Measurements from ENCODE around the gene MPO. TPM values are rescaled to one million over a fixed set of nuclear protein-coding genes. Genes with fewer than 3 reads are reported as not detected.

The MPO gene
- total RNA-seq, 1 experiment from 2014 or later, result not detected

DNA sequence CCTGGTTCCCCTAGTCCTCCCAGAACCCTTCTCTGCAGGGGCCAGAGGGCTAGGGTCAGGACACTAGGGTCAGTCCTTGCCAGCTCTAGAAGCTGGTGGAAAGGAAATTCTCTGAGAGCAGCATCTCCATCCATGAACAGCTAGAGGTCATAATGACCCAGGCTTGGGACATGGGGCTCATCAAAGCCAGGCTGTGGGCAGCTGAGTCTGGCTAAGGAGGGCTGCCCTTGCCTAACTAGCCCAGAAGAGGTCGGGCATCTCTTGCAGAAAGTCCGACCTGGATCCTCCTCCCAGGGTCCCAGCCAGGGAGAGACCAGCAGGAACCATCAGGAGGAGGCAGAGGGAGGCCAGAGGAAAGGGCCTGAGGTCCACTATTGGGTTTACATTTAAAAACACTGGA, 4.3 kb downstream of the MPO start:
- Histone ChIP-seq H3K23me2 (ENCODE audit: insufficient read length, low read depth, low read length, poor library complexity, severe bottlenecking) (no peaks in the 10 kb centered on the region), H3T11ph (ENCODE audit: low read length) (no peak overlapping the region), H3K79me2 (ENCODE audit: insufficient read depth, low read length) (no peaks in the 10 kb centered on the region), H3K4ac (ENCODE audit: low read depth, low read length) (no peak overlapping the region), H2AFZ (ENCODE audit: low read length) (no peak overlapping the region), H3K9me3 (ENCODE audit: control insufficient read depth, low read depth, low read length) (no peaks in the 10 kb centered on the region), H3K14ac (ENCODE audit: insufficient read depth, low read length) (no peak overlapping the region), H4K8ac (replicated peaks; ENCODE audit: insufficient read length, low read depth, low read length) (no peak overlapping the region), H4K91ac (ENCODE audit: insufficient read length, low read depth, low read length) (no peak overlapping the region), H4K5ac (ENCODE audit: insufficient read length, low read depth, low read length) (no peak overlapping the region), H3K23ac (ENCODE audit: insufficient read length, low read depth, low read length) (no peak overlapping the region), H3K4me2 (ENCODE audit: insufficient read depth, insufficient read length, low read length) (no peak overlapping the region), H3K18ac (ENCODE audit: insufficient read length, low read depth, low read length) (no peak overlapping the region), H4K20me1 (ENCODE audit: control insufficient read depth, insufficient read depth, insufficient read length) (no peaks in the 10 kb centered on the region), H3K27me3 (ENCODE audit: insufficient read depth, low read length) (no peaks in the 10 kb centered on the region), H2AK5ac (ENCODE audit: insufficient read length, low read length) (no peak overlapping the region), H2BK5ac (ENCODE audit: insufficient read length, low read length) (no peak overlapping the region), H2BK12ac (ENCODE audit: insufficient read length, low read depth, low read length) (no peak overlapping the region), H2BK120ac (ENCODE audit: low read depth, low read length, poor library complexity, severe bottlenecking) (no peak overlapping the region), H2BK15ac (ENCODE audit: low read depth, low read length) (no peak overlapping the region), H3K27ac (ENCODE audit: insufficient read length, low read depth, low read length) (no peak overlapping the region), H3K9ac (ENCODE audit: extremely low read depth, insufficient read length, low read length) (no peak overlapping the region), H3K56ac (ENCODE audit: insufficient read length, low read depth, low read length) (no peak overlapping the region), H3K4me1 (ENCODE audit: insufficient read depth, low read length) (no peaks in the 10 kb centered on the region), H2BK20ac (ENCODE audit: low read depth, low read length, poor library complexity, severe bottlenecking) (no peak overlapping the region), H3K79me1 (ENCODE audit: insufficient read depth, low read depth, low read length, poor library complexity, severe bottlenecking) (no peaks in the 10 kb centered on the region)
- no peak overlapping the region; a peak in 1 of 7 replicates for H3K27ac Mint-ChIP-seq
- H3K27me3 Mint-ChIP-seq (ENCODE audit: low read depth), result peaks cover 17% of the 10 kb centered on the region
- no peak overlapping the region for H3K4me3 Mint-ChIP-seq
- no CpG with 5 or more reads among the region's 2 CpGs for WGBS (ENCODE audit: extremely low coverage, insufficient read length, low lambda C conversion rate)
- DNase-seq, result no peak
- H3K36me3 Mint-ChIP-seq (ENCODE audit: insufficient read depth in 1 of 3, low read depth in 3 of 3), result no peaks in the 10 kb centered on the region; a peak in 1 of 7 replicates
- TF ChIP-seq, protein P1, sequence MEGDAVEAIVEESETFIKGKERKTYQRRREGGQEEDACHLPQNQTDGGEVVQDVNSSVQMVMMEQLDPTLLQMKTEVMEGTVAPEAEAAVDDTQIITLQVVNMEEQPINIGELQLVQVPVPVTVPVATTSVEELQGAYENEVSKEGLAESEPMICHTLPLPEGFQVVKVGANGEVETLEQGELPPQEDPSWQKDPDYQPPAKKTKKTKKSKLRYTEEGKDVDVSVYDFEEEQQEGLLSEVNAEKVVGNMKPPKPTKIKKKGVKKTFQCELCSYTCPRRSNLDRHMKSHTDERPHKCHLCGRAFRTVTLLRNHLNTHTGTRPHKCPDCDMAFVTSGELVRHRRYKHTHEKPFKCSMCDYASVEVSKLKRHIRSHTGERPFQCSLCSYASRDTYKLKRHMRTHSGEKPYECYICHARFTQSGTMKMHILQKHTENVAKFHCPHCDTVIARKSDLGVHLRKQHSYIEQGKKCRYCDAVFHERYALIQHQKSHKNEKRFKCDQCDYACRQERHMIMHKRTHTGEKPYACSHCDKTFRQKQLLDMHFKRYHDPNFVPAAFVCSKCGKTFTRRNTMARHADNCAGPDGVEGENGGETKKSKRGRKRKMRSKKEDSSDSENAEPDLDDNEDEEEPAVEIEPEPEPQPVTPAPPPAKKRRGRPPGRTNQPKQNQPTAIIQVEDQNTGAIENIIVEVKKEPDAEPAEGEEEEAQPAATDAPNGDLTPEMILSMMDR (conservative IDR thresholded peaks at IDR 0.05), result 0 out of 3 replicates have a peak, but pooled peaks have one; percentile 11
- H3K4me1 Mint-ChIP-seq, result peaks cover 4 to 6% of the 10 kb centered on the region in 2 experiments; a peak in 1 of 4 replicates
- no peaks in the 10 kb centered on the region for H3K9me3 Mint-ChIP-seq
